Osteoblast (primary cell): Measurements from ENCODE around the gene POLE2. TPM values are rescaled to one million over a fixed set of nuclear protein-coding genes. Genes with fewer than 3 reads are reported as not detected.

Experiments used
- DNase-seq: peaks from one replicate; pipeline ENCODE4 v3.0.0; 2011; ENCODE audit warnings: low spot score, mixed read lengths; ENCODE audit not compliant: insufficient read length; ENCODE audit errors: missing footprints
- H2AFZ ChIP-seq: 2 replicates; pipeline ENCODE4 v1.6.0; 2011; ENCODE audit warnings: mild to moderate bottlenecking, low read length
- H3K27ac ChIP-seq: 2 replicates; pipeline ENCODE4 v1.5.1; 2011; ENCODE audit warnings: mild to moderate bottlenecking, low read depth, low read length, moderate library complexity
- H3K27me3 ChIP-seq: 2 replicates; pipeline ENCODE4 v1.6.0; 2012; ENCODE audit warnings: mild to moderate bottlenecking, control low read depth, inconsistent platforms, low read length, moderate library complexity; ENCODE audit not compliant: insufficient read depth
- H3K36me3 ChIP-seq: 2 replicates; pipeline ENCODE4 v1.5.1; 2011; ENCODE audit warnings: mild to moderate bottlenecking, low read length, control low read depth, moderate library complexity; ENCODE audit not compliant: insufficient read depth
- H3K4me1 ChIP-seq: 2 replicates; pipeline ENCODE4 v1.5.1; 2011; ENCODE audit warnings: mild to moderate bottlenecking, low read length, control low read depth, moderate library complexity; ENCODE audit not compliant: insufficient read depth
- H3K4me2 ChIP-seq: 2 replicates; pipeline ENCODE4 v1.6.0; 2011; ENCODE audit warnings: mild to moderate bottlenecking, low read length; ENCODE audit not compliant: insufficient read depth
- H3K4me3 ChIP-seq: fragments of 200-600 bp; sonication (generic); 3 replicates; pipeline ENCODE4 v1.5.1; 2012; ENCODE audit warnings: mild to moderate bottlenecking, low read length, inconsistent platforms; ENCODE audit not compliant: insufficient read depth
- H3K79me2 ChIP-seq: 2 replicates; pipeline ENCODE4 v1.6.0; 2012; ENCODE audit warnings: mild to moderate bottlenecking, low read length, control low read depth, inconsistent platforms; ENCODE audit not compliant: insufficient read depth
- H3K9me3 ChIP-seq: 2 replicates; pipeline ENCODE4 v1.5.1; 2011; ENCODE audit warnings: low read depth, low read length, control low read depth
- H4K20me1 ChIP-seq: 2 replicates; pipeline ENCODE4 v1.6.0; 2012; ENCODE audit warnings: mild to moderate bottlenecking, low read length, control low read depth; ENCODE audit not compliant: insufficient read depth
- total RNA-seq: library from RNA; depleted of rRNA; stranded (reverse); fragments of >200 nt; gene quantifications from 2 replicates; pipeline ENCODE4 v1.2.3, GENCODE V29; 2012
- TF ChIP-seq, protein P1 (sequence below): IDR thresholded peaks from 2 replicates; pipeline ENCODE4 v1.5.1; 2011; ENCODE audit warnings: mild to moderate bottlenecking, low read depth, low read length, moderate library complexity; ENCODE audit errors: extremely low read depth

Gene POLE2
- total RNA-seq, 1 donor: 6.2 TPM

DNA sequence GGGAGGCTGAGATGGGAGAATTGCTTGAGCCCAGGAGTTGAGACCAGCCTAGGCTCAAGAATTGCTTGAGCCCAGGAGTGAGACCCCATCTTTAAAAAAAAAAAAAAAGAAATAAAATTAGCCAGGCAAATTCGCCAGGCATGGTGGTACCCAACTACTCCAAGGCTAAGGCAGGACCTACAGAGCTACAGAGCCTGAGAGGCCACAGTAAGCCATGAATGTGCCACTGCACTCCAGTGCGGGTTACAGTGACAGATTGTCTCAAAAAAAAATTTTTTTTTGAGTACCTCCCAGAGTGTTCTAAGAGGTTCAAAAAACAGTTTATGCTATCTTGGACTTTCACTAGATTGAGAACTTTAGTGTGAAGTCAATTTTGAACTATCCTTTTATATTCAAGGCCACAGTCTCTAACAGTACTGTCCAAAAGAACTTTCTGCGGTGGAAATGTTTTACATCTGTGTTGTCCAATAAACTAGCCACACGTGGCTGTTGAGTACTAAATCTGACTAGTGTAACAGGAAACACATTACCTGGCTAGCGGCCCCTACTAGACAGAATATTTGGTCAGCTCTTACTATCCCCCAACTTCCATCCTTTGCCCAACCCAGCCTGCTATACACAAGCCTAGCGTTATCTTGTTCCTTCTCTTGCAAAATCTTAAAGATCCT, 70.0 kb downstream of the POLE2 start:
- Histone ChIP-seq H2AFZ (no peak overlapping the region), H3K4me2 (peak overlapping the region; percentile 54), H3K79me2 (peaks cover 48% of the 10 kb centered on the region), H3K27me3 (no peaks in the 10 kb centered on the region), H3K4me1 (peaks cover 44% of the 10 kb centered on the region), H3K27ac (peak overlapping the region; percentile 52), H3K4me3 (no peak overlapping the region), H3K36me3 (peaks cover 23% of the 10 kb centered on the region), H4K20me1 (peaks cover 26% of the 10 kb centered on the region), H3K9me3 (no peaks in the 10 kb centered on the region)
- DNase-seq: no peak
- TF ChIP-seq, protein P1, sequence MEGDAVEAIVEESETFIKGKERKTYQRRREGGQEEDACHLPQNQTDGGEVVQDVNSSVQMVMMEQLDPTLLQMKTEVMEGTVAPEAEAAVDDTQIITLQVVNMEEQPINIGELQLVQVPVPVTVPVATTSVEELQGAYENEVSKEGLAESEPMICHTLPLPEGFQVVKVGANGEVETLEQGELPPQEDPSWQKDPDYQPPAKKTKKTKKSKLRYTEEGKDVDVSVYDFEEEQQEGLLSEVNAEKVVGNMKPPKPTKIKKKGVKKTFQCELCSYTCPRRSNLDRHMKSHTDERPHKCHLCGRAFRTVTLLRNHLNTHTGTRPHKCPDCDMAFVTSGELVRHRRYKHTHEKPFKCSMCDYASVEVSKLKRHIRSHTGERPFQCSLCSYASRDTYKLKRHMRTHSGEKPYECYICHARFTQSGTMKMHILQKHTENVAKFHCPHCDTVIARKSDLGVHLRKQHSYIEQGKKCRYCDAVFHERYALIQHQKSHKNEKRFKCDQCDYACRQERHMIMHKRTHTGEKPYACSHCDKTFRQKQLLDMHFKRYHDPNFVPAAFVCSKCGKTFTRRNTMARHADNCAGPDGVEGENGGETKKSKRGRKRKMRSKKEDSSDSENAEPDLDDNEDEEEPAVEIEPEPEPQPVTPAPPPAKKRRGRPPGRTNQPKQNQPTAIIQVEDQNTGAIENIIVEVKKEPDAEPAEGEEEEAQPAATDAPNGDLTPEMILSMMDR: no peak

GRCh38 chr14:49615776-49616175, 72.2 kb downstream of the POLE2 start:
- no peak overlapping the region for H3K27ac ChIP-seq
- no peaks in the 10 kb centered on the region for H3K27me3 ChIP-seq
- H4K20me1 ChIP-seq: peaks cover 14% of the 10 kb centered on the region
- no peak overlapping the region for H2AFZ ChIP-seq
- no peaks in the 10 kb centered on the region for H3K9me3 ChIP-seq
- peaks cover 32% of the 10 kb centered on the region for H3K4me1 ChIP-seq
- peaks cover 26% of the 10 kb centered on the region for H3K79me2 ChIP-seq
- DNase-seq: no peak
- H3K4me2 ChIP-seq: no peak overlapping the region
- peaks cover 23% of the 10 kb centered on the region for H3K36me3 ChIP-seq
- H3K4me3 ChIP-seq: no peak overlapping the region
- TF ChIP-seq, protein P1: no peak

- Histone ChIP-seq H3K4me2 (no peak overlapping the region), H4K20me1 (peaks cover 14% of the 10 kb centered on the region), H3K27me3 (no peaks in the 10 kb centered on the region), H3K36me3 (peaks cover 23% of the 10 kb centered on the region), H2AFZ (no peak overlapping the region), H3K79me2 (peaks cover 12% of the 10 kb centered on the region), H3K4me1 (peaks cover 26% of the 10 kb centered on the region), H3K9me3 (no peaks in the 10 kb centered on the region), H3K4me3 (no peak overlapping the region), H3K27ac (no peak overlapping the region)
- DNase-seq: no peak
- TF ChIP-seq, protein P1: no peak
Measured at GRCh38 chr14:49614196-49614595, 73.8 kb downstream of the POLE2 start.

DNA sequence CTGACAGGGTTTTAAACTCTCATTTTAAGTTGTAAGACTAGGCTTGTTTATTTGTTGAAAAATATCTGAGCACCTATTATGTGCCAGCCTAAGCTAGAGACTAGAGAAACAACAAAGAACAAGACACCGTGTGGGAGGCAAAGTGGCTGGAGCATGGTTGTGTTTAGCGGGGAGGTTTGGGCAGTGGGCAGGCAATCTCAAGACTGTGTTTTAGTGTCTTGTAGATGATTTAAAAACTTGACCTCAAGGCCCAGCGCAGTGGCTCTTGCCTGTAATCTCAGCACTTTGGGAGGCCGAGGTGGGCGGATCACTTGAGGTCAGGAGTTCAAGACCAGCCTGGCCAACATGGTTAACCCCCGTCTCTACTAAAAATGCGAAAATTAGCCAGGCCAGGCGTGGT, 75.3 kb downstream of the POLE2 start:
- H3K27ac ChIP-seq: no peak overlapping the region
- peaks cover 3% of the 10 kb centered on the region for H3K79me2 ChIP-seq
- TF ChIP-seq, protein P1: no peak
- no peak for DNase-seq
- H3K4me2 ChIP-seq: no peak overlapping the region
- H3K36me3 ChIP-seq: peaks cover 13% of the 10 kb centered on the region
- peaks cover 1% of the 10 kb centered on the region for H4K20me1 ChIP-seq
- H3K9me3 ChIP-seq: no peaks in the 10 kb centered on the region
- no peak overlapping the region for H2AFZ ChIP-seq
- H3K4me3 ChIP-seq: no peak overlapping the region
- no peaks in the 10 kb centered on the region for H3K27me3 ChIP-seq
- H3K4me1 ChIP-seq: peaks cover 12% of the 10 kb centered on the region
